MCF 10A (cell line): ENCODE data around the gene GALNT9. TPM values are rescaled to one million over a fixed set of nuclear protein-coding genes. Genes with fewer than 3 reads are reported as not detected.
"Not testable (repeated sequence)": the region's sequence is repeated elsewhere in the genome, so short reads cannot be mapped to it uniquely, and the experiment has no call there.

Experiments
- BruUV-seq: library from RNA; stranded (reverse); fragments of 400-500 nt; replicated peaks from 2 replicates; lab custom pipeline; 2021; lab: Mats Ljungman, UMichigan
- CTCF ChIA-PET: fragments of 300-600 bp; sonication (Branson Sonifier 250); formaldehyde crosslinking; extraction: SDS; loops from one replicate; lab custom pipeline; 2021; ENCODE audit warnings: antibody characterized with exemption, inconsistent platforms; lab: Yijun Ruan, JAX
- POLR2A ChIA-PET: fragments of 300-600, 350-650 bp; sonication (Branson Sonifier 250); formaldehyde crosslinking; extraction: SDS; loops from one replicate; lab custom pipeline; 2020; ENCODE audit warnings: antibody characterized with exemption, inconsistent platforms; lab: Yijun Ruan, JAX
- DNase-seq: peaks from one replicate; pipeline ENCODE4 v3.0.0-alpha.2; 2018; ENCODE audit not compliant: unreplicated experiment
- H3K27ac Mint-ChIP-seq: one replicate; pipeline ENCODE4 v1.8.0; 2022; ENCODE audit warnings: mild to moderate bottlenecking, low read depth, mixed read lengths; ENCODE audit not compliant: unreplicated experiment
- H3K27me3 Mint-ChIP-seq: one replicate; pipeline ENCODE4 v1.8.0; 2022; ENCODE audit warnings: mixed read lengths; ENCODE audit not compliant: insufficient read depth, unreplicated experiment
- H3K36me3 Mint-ChIP-seq: one replicate; pipeline ENCODE4 v1.8.0; 2022; ENCODE audit warnings: mild to moderate bottlenecking, moderate library complexity, mixed read lengths; ENCODE audit not compliant: insufficient read depth, unreplicated experiment
- H3K4me1 Mint-ChIP-seq: one replicate; pipeline ENCODE4 v1.8.0; 2022; ENCODE audit warnings: mixed read lengths; ENCODE audit not compliant: insufficient read depth, unreplicated experiment
- H3K4me3 Mint-ChIP-seq: one replicate; pipeline ENCODE4 v1.8.0; 2022; ENCODE audit warnings: mild to moderate bottlenecking, moderate library complexity, mixed read lengths; ENCODE audit not compliant: unreplicated experiment
- H3K9me3 Mint-ChIP-seq: one replicate; pipeline ENCODE4 v1.8.0; 2022; ENCODE audit warnings: mixed read lengths; ENCODE audit not compliant: unreplicated experiment
- intact Hi-C: fragments of 100-400 bp; cut with micrococcal nuclease; formaldehyde crosslinking; loops from 2 replicates; pipeline ENCODE4 v1.14.1; 2022
- total RNA-seq: library from RNA; stranded (reverse); gene quantifications from 2 replicates; pipeline ENCODE4 v1.2.3, GENCODE V29; 2022
- TF ChIP-seq, protein P1 (sequence below): fragments of 200-600 bp; IDR thresholded peaks from one replicate; pipeline ENCODE4 v1.8.0; 2022; ENCODE audit warnings: antibody characterized with exemption, mild to moderate bottlenecking; ENCODE audit not compliant: unreplicated experiment

The GALNT9 gene
- total RNA-seq, 1 experiment from 2014 or later, result 4.4 TPM

- H3K27me3 Mint-ChIP-seq, result no peaks in the 10 kb centered on the region
- no peaks in the 10 kb centered on the region for H3K9me3 Mint-ChIP-seq
- CTCF ChIA-PET, result interaction anchor here (0.5 to 1.5 kb wide), 5 partner anchors 10 to 1019 kb away, joined by 3 to 4 read pairs (median 3); no protein-coding TSS in a partner anchor
- POLR2A ChIA-PET, result no interaction called here
- H3K27ac Mint-ChIP-seq, result no peak overlapping the region
- H3K4me1 Mint-ChIP-seq, result no peaks in the 10 kb centered on the region
- intact Hi-C loops, result loop anchor here (10.0 kb wide), 1 partner anchor 463 kb away; the partner anchor contains the start of genes LRCOL1 and P2RX2
- no peak overlapping the region for H3K4me3 Mint-ChIP-seq
- TSS peak; percentile 27 for BruUV-seq
- TF ChIP-seq, protein P1, sequence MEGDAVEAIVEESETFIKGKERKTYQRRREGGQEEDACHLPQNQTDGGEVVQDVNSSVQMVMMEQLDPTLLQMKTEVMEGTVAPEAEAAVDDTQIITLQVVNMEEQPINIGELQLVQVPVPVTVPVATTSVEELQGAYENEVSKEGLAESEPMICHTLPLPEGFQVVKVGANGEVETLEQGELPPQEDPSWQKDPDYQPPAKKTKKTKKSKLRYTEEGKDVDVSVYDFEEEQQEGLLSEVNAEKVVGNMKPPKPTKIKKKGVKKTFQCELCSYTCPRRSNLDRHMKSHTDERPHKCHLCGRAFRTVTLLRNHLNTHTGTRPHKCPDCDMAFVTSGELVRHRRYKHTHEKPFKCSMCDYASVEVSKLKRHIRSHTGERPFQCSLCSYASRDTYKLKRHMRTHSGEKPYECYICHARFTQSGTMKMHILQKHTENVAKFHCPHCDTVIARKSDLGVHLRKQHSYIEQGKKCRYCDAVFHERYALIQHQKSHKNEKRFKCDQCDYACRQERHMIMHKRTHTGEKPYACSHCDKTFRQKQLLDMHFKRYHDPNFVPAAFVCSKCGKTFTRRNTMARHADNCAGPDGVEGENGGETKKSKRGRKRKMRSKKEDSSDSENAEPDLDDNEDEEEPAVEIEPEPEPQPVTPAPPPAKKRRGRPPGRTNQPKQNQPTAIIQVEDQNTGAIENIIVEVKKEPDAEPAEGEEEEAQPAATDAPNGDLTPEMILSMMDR, result no peak
- H3K36me3 Mint-ChIP-seq, result peaks cover 7% of the 10 kb centered on the region
- DNase-seq, result no peak
Observed at GRCh38 chr12:132151766-132152410, 177.5 kb downstream of the GALNT9 start.

DNA sequence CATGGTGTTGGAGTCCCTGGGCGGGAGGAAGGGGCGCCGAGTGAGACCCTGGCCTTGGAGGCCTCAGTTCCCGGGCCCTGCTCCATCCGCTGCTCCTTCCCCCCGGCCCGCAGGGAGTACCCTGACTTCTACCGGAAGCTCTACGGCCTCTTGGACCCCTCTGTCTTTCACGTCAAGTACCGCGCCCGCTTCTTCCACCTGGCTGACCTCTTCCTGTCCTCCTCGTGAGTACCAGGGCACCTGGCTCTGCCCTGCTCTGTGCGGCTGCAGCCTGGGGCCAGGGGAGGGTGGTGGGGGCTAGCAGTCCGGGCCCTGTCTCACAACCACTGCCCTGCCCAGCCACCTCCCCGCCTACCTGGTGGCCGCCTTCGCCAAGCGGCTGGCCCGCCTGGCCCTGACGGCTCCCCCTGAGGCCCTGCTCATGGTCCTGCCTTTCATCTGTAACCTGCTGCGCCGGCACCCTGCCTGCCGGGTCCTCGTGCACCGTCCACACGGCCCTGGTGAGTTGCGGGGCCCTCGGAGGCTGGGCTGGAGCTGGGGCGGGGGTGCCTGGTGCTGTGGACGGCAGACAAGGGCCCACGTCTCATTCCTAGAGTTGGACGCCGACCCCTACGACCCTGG is 178.1 kb downstream of the GALNT9 start:
- Mint-ChIP-seq H3K27me3 (no peaks in the 10 kb centered on the region), H3K4me1 (no peaks in the 10 kb centered on the region), H3K36me3 (peaks cover 7% of the 10 kb centered on the region), H3K9me3 (no peaks in the 10 kb centered on the region), H3K27ac (no peak overlapping the region), H3K4me3 (no peak overlapping the region)
- CTCF ChIA-PET, result interaction anchor here (0.5 to 1.5 kb wide), 5 partner anchors 10 to 1020 kb away, joined by 3 to 4 read pairs (median 3); no protein-coding TSS in a partner anchor
- POLR2A ChIA-PET, result no interaction called here
- no peak for DNase-seq
- TF ChIP-seq, protein P1, result no peak
- intact Hi-C loops, result loop anchor here (10.0 kb wide), 1 partner anchor 464 kb away; the partner anchor contains the start of genes LRCOL1 and P2RX2
- no TSS peak for BruUV-seq

GRCh38 chr12:132150780-132151144 is 178.6 kb downstream of the GALNT9 start:
- POLR2A ChIA-PET, result no interaction called here
- intact Hi-C loops, result loop anchor here (10.0 kb wide), 1 partner anchor 464 kb away; the partner anchor contains the start of genes LRCOL1 and P2RX2
- Mint-ChIP-seq H3K4me1 (no peaks in the 10 kb centered on the region), H3K27ac (no peak overlapping the region), H3K4me3 (no peak overlapping the region), H3K9me3 (no peaks in the 10 kb centered on the region), H3K27me3 (no peaks in the 10 kb centered on the region), H3K36me3 (peaks cover 7% of the 10 kb centered on the region)
- CTCF ChIA-PET, result no interaction called here
- TF ChIP-seq, protein P1, result no peak
- no TSS peak for BruUV-seq
- DNase-seq, result no peak

DNA sequence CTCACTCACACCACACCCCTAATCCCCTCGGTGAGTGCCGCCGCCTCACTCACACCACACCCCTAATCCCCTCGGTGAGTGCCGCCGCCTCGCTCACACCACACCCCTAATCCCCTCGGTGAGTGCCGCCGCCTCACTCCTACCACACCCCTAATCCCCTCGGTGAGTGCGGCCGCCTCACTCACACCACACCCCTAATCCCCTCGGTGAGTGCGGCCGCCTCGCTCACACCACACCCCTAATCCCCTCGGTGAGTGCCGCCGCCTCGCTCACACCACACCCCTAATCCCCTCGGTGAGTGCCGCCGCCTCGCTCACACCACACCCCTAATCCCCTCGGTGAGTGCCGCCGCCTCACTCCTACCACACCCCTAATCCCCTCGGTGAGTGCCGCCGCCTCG is 179.9 kb downstream of the GALNT9 start:
- H3K36me3 Mint-ChIP-seq, H3K4me3 Mint-ChIP-seq, H3K27ac Mint-ChIP-seq, H3K9me3 Mint-ChIP-seq, intact Hi-C loops, H3K27me3 Mint-ChIP-seq, DNase-seq, H3K4me1 Mint-ChIP-seq, POLR2A ChIA-PET, CTCF ChIA-PET, BruUV-seq: not testable (repeated sequence)
